ENCODE results near the gene EGFL8. TPM values are rescaled to one million over a fixed set of nuclear protein-coding genes. Genes with fewer than 3 reads are reported as not detected.

EGFL8 gene
- total and polyA plus RNA-seq, 2 of the 8 experiments (the other 6 are each of a cell fraction or from before 2014, with no cell fraction given), result 5.0 to 9.2 TPM

GRCh38 chr6:32204268-32204715, 39.9 kb downstream of the EGFL8 start:
- no peak overlapping the region for H3K27ac ChIP-seq (ENCODE audit: low read depth, low read length)
- H4K5ac ChIP-seq (ENCODE audit: insufficient read length, low read depth, low read length), result no peak overlapping the region
- H3K9ac ChIP-seq (replicated peaks in 1 of 4; ENCODE audit: extremely low read depth in 1 of 4, low read depth in 3 of 4, low read length in 3 of 4), result no peak overlapping the region
- H2BK15ac ChIP-seq (ENCODE audit: low read length), result peak overlapping the region; percentile 36
- H3K4ac ChIP-seq (replicated peaks; ENCODE audit: insufficient read length, low read depth, low read length), result no peak overlapping the region
- no peak overlapping the region for H3K4me2 ChIP-seq (ENCODE audit: insufficient read depth in 1 of 2, low read depth in 2 of 2, low read length in 2 of 2)
- no peaks in the 10 kb centered on the region for H3K79me1 ChIP-seq (ENCODE audit: low read depth, low read length)
- H4K8ac ChIP-seq (ENCODE audit: extremely low read depth, insufficient read depth, low read length), result peak overlapping the region; percentile 87; the same call in 1 of the 2 replicates
- FAIRE-seq (no peak), DNase-seq (ENCODE audit: low read depth in 1 of 2, low spot score in 2 of 2) (no peak)
- H3K4me1 ChIP-seq (replicated peaks in 1 of 4; ENCODE audit: control insufficient read depth in 3 of 4, insufficient read depth in 4 of 4, low read length in 3 of 4), result no peaks in the 10 kb centered on the region
- no peaks in the 10 kb centered on the region for H3K27me3 ChIP-seq (replicated peaks in 1 of 4; ENCODE audit: control insufficient read depth in 3 of 4, extremely low read depth in 1 of 4, insufficient read depth in 3 of 4, low read length in 3 of 4)
- H3K18ac ChIP-seq (ENCODE audit: extremely low read depth, low read length), result no peak overlapping the region
- H4K91ac ChIP-seq (replicated peaks; ENCODE audit: insufficient read length, low read length), result no peak overlapping the region
- H2AK5ac ChIP-seq (ENCODE audit: low read depth, low read length), result no peak overlapping the region; the same call in 1 of the 2 replicates
- no peak overlapping the region for H2BK5ac ChIP-seq (ENCODE audit: low read depth, low read length)
- 0 out of 2 replicates have a peak overlapping the region, but pooled peaks have one; percentile 50 for H2BK12ac ChIP-seq (ENCODE audit: low read depth, low read length)
- no peak overlapping the region for H3K56ac ChIP-seq (replicated peaks; ENCODE audit: insufficient read length, low read depth, low read length)
- H2AFZ ChIP-seq (ENCODE audit: low read length), result no peak overlapping the region
- H4K20me1 ChIP-seq (replicated peaks in 1 of 2; ENCODE audit: control insufficient read depth in 1 of 2, insufficient read depth in 2 of 2, low read length in 2 of 2), result no peaks in the 10 kb centered on the region
- H3K4me3 ChIP-seq (ENCODE audit: extremely low read depth in 1 of 4, insufficient read depth in 2 of 4, low read depth in 3 of 4, low read length in 4 of 4), result no peak overlapping the region
- H3K23ac ChIP-seq (ENCODE audit: insufficient read length), result no peak overlapping the region
- no peaks in the 10 kb centered on the region for H3K9me3 ChIP-seq (ENCODE audit: insufficient read depth in 2 of 2, low read depth in 1 of 2, low read length in 1 of 2)
- ChIA-PET CTCF (ENCODE audit: partially characterized antibody) (interaction anchor here (0.7 to 1.2 kb wide), 3 partner anchors 33 to 682 kb away, joined by 3 read pairs; no protein-coding TSS in a partner anchor), POLR2A (ENCODE audit: partially characterized antibody) (no interaction called here)
- H2BK20ac ChIP-seq (ENCODE audit: low read length), result no peak overlapping the region
- no peak overlapping the region for H3K14ac ChIP-seq (ENCODE audit: insufficient read length)
- WGBS, 2 experiments (ENCODE audit: extremely low coverage in 1 of 2, insufficient coverage in 1 of 2, insufficient read length in 1 of 2, insufficient replicate concordance in 2 of 2, low coverage in 1 of 2, low lambda C conversion rate in 2 of 2, missing lambda C conversion rate in 1 of 2), result 86% methylated on average over 3 of the region's 3 CpGs; no CpG with 5 or more reads in 1 of the 2 experiments
- no peaks in the 10 kb centered on the region for H3K23me2 ChIP-seq (ENCODE audit: low read depth, low read length)
- H3K36me3 ChIP-seq (ENCODE audit: control insufficient read depth in 2 of 4, insufficient read depth in 4 of 4, low read length in 3 of 4), result no peaks in the 10 kb centered on the region
- no peaks in the 10 kb centered on the region for H3K79me2 ChIP-seq (ENCODE audit: control insufficient read depth in 1 of 2, insufficient read depth in 2 of 2, low read length in 2 of 2)
- no peak overlapping the region for H2BK120ac ChIP-seq (replicated peaks; ENCODE audit: low read depth, low read length)
- TF ChIP-seq POLR2AphosphoS5 (IDR thresholded peaks at IDR 0.05; ENCODE audit: low read depth, low read length) (no peak), EZH2 (IDR thresholded peaks at IDR 0.05; ENCODE audit: low read depth, low read length, severe bottlenecking) (no peak), SIN3A (conservative IDR thresholded peaks at IDR 0.05 in 1 of 2, IDR thresholded peaks at IDR 0.05 in 1 of 2; ENCODE audit: low read depth in 1 of 2, low read length in 2 of 2) (no peak), YY1 (IDR thresholded peaks at IDR 0.05; ENCODE audit: low read depth, low read length) (no peak), RBBP5 (IDR thresholded peaks at IDR 0.05; ENCODE audit: borderline replicate concordance, low read depth, low read length) (no peak), CTBP2 (IDR thresholded peaks at IDR 0.05; ENCODE audit: borderline replicate concordance, insufficient read depth, insufficient read length, low read length) (no peak), TCF12 (IDR thresholded peaks at IDR 0.05; ENCODE audit: low read depth, low read length) (no peak), CEBPB (IDR thresholded peaks at IDR 0.05; ENCODE audit: low read depth, low read length) (no peak), NANOG (IDR thresholded peaks at IDR 0.05; ENCODE audit: insufficient read depth, low read depth, low read length, poor library complexity, severe bottlenecking) (no peak), CBX5 (IDR thresholded peaks at IDR 0.05; ENCODE audit: low read depth, low read length) (no peak), CHD2 (IDR thresholded peaks at IDR 0.05; ENCODE audit: low read length) (no peak), PHF8 (conservative IDR thresholded peaks at IDR 0.05; ENCODE audit: low read depth, low read length) (no peak), TBP (IDR thresholded peaks at IDR 0.05; ENCODE audit: low read depth, low read length) (no peak), JUND (IDR thresholded peaks at IDR 0.05; ENCODE audit: low read length) (no peak)

All from H1 (cell line).